NK-92 treated with Interleukin-12 subunit alpha and Interleukin-12 subunit beta, amount 100 ng/mL, for 24 hours (cell line): ENCODE results near the gene IFI16.
A peak's percentile ranks its signal among the peaks of the same experiment; 100 is the strongest.
"Not testable (repeated sequence)": the region's sequence is repeated elsewhere in the genome, so short reads cannot be mapped to it uniquely, and the experiment has no call there.

Experiments used
- DNase-seq: peaks from one replicate; lab custom pipeline; 2025; lab: John Stamatoyannopoulos, UW

Gene IFI16

DNA sequence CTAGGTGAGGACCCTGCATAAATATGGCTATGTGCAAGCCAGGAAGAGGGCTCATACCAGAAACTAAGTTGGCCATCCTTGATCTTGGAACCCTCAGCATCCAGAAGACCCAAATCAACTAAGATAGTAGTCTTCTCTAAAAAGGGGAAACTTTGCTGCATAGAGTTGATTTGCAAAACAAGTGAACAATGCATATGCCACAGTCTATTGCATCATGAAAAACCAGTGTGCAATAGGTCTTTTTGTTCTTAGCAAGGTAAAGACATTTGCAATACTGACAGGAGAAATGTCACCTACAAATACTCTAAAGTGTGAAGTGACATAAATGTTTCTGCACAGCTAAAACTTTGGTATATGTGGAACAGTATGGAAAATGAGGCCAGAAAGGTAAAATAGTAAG, 2.0 kb upstream of the IFI16 start:
- DNase-seq = no peak

DNA sequence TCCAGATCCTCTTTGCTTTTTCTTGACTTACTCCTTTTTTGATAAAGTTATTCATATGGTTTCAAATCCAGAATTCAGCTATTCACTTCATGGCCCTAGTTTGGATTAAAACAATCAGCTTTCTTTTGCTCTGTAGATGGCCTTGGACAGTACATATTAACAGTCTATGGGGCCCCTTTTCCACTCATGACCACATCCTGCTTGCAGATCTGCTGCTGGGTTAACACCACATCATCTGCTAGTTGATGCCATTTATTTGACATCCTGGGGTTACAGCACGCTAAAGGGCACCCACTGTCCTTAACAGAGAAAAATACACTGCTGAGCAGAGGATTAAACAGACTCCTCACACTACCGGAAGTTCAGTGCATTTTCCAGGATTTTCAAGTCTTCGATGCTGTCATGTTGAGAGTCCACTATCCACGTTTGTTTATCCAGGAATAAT, 941 bp upstream of the IFI16 start:
- DNase-seq = peak; percentile 63

GRCh38 chr1:159009287-159009686, 420 bp upstream of the IFI16 start:
- no peak for DNase-seq

- no peak for DNase-seq
Measured at GRCh38 chr1:159010391-159010790, 684 bp downstream of the IFI16 start.

DNA sequence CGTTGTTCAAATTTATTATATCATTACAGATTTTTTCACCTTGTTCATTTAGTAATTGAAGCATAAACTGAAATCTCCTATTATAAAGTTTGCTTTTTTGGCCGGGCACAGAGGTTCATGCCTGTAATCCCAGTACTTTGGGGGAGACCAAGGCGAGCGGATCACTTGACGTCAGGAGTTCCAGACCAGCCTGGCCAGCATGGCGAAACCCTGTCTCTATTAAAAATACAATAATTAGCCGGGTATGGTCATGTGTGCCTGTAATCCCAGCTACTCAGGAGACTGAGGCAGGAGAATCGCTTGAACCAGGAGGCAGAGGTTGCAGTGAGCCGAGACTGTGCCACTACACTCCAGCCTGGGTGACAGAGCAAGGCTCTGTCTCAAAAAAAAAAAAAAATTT, 1.3 kb downstream of the IFI16 start:
- DNase-seq = not testable (repeated sequence)

GRCh38 chr1:159011751-159012150, 2.0 kb downstream of the IFI16 start:
- no peak for DNase-seq

DNA sequence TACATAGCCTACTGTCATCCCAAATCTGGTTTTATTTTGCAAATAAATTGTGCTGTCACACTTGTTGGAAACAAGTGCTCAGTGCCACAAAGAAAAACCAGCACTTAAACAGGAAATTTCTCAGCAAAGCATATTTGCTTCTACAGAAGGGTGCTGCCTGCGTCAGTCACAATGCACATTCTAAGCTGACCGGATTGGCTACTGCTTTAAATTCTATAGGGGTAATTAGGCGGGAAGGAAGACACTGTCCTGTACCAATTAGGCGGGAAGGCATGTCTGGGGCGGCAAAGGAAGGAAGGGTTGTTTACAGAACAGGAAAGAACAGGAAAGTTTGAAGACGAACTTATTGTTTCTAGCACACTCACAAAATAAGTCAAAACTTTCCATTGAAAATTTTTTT, 2.8 kb downstream of the IFI16 start:
- peak; percentile 54 for DNase-seq

- no peak for DNase-seq
Measured at GRCh38 chr1:159014003-159014571, 4.4 kb downstream of the IFI16 start.

DNA sequence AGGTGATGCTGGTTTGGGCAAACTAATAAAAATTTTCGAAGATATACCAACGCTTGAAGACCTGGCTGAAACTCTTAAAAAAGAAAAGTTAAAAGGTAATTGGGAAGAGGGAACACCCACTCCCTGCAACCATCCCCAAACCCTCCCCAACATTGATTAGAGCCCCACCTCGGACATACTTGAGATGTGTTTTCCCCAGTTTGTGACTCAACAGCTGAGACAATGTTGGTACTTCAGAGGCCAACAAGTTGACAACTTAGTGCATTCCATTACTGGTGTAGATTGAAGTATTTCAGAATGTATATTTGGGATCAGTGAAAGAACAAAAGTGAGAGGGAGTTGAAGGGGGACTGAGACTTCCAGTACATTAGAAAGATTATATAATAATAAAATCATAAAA, 5.1 kb downstream of the IFI16 start:
- DNase-seq = no peak

DNA sequence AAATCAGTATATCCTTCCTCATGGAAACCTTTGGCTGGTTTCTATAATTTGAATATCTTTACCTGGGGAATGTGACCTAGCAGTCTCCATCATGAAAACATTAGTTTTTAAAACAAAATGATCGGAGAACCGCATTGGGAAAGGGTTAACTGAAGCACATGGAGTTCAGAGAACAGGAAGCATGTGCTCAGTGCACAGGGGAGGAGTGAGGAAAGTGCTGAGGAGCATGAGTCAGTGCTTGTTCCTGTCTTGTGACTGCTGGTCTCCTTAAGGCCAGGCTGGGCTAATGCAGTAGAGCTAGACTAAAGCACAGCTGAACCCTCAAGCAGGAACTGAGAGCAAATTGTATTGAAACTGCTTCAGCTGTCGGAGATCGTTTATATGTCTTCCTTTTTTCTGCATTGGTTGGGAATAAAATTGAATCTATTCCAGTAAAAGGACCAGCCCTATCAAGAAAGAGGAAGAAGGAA, 5.8 kb downstream of the IFI16 start:
- DNase-seq = peak; percentile 69

- DNase-seq = no peak
Measured at GRCh38 chr1:159023723-159024122, 14.0 kb downstream of the IFI16 start.

GRCh38 chr1:159025043-159025442, 15.3 kb downstream of the IFI16 start:
- DNase-seq = no peak

GRCh38 chr1:159026841-159027240, 17.1 kb downstream of the IFI16 start:
- DNase-seq = not testable (repeated sequence)

DNA sequence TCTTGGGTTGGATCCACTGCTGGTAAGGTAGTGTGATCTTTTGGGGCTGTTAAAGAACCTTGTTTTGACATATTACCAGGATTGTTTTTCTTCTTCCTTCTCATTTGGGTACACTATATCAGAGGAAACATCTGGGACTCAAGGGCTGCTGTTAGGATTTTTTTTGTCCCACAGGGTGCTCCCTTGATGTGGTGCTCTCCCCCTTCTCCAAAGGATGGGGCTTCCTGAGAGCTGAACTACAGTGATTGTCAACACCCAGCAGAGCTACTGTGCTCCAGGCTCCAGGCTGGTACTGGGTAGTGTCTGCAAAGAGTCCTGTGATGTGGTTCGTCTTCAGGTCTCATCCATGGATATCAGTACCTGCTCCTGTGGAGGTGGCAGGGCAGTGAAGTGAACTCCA, 20.6 kb downstream of the IFI16 start:
- DNase-seq = no peak

GRCh38 chr1:159030877-159031447, 21.3 kb downstream of the IFI16 start:
- DNase-seq = no peak

- no peak for DNase-seq
Measured at GRCh38 chr1:159040206-159040605, 30.5 kb downstream of the IFI16 start.

DNA sequence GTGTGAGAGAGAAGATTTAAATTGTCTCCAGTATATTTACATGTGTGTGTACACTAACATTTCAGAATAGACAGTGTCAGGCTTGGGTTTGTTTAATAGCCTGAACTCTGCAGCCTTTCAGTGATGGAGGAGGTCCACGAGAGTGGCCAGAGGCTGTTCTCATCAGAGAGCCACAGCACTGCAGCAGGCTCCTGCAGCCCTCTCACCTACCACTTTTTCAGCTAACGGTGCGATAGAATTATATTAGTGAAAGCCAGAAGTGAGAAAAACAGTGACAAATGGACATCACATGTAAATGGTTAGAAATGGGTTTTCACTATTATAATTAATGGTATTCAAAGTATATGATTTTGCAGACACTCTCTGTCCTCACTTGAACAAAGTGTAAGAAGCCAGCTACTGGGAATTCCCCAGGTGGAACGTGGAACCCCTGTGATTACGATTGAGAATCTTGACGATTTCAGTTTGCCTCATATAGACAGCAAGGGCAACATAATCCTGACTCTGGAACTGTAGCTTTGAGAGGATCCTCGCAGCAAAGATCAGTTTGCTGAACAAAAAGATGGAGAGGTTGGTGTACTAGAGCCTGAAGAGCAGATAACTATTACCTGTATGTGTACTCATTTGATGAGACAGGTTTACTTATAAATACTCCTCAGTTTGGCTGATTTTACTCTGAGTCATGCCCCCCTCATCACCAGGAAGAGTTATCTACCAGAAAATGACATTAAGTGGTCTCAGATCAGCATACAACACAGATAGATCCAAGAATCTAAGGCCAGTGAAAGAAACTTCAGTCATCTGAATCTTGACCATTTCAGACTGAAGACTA, 31.4 kb downstream of the IFI16 start:
- DNase-seq = no peak

- DNase-seq = not testable (repeated sequence)
Measured at GRCh38 chr1:159046486-159046885, 36.8 kb downstream of the IFI16 start.

- no peak for DNase-seq
Measured at GRCh38 chr1:159051436-159051835, 41.7 kb downstream of the IFI16 start.

DNA sequence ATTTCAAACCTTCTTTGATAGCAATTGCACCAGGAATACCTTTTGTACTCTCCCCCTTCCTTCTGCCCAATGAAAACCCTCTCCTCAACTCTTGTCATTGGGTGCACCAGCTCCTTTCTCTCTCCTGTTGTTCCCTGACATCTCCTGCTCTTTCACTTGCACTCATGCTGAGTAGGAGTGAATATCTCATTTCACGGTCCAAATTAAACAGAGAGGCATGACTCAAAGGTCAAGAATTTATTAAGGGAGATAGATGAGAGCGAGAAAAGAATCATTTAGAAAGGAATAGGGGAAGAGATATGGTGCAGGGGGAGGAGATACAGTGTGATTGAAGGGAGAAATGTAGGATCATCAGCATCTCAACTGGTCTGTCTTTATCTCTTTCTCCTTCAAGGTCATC, 44.7 kb downstream of the IFI16 start:
- DNase-seq = no peak

- DNase-seq = no peak
Measured at GRCh38 chr1:159055181-159055641, 45.5 kb downstream of the IFI16 start.

- no peak for DNase-seq
Measured at GRCh38 chr1:159056069-159056698, 46.5 kb downstream of the IFI16 start.

DNA sequence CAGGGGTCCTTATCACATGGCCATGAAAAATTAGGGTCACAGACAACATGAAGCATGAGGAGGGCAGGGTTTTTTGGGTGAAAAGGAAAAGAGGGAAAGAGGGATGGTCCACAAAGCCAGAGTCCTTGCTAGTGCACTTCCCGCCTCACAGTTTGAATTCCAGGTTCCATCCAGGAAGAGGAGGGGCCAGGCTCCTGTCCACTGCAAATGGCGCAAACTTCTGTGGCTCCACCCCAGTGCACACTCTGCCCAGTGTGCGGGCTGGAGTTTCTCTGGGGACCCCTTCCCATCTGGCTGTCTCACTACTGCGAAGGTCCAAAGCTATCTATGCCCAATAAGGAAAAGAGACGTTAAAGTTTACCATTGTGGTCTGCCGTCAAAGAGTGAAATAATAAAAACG, 49.0 kb downstream of the IFI16 start:
- no peak for DNase-seq
